ENCODE measurements around the gene DHRS2. TPM values are rescaled to one million over a fixed set of nuclear protein-coding genes. Genes with fewer than 3 reads are reported as not detected.
"Not testable (repeated sequence)": the region's sequence is repeated elsewhere in the genome, so short reads cannot be mapped to it uniquely, and the experiment has no call there.

DHRS2 gene
- total RNA-seq, 1 donor: not detected

GRCh38 chr14:23665302-23666016, 29.3 kb downstream of the DHRS2 start:
- no peaks in the 10 kb centered on the region for H3K27me3 ChIP-seq (ENCODE audit: insufficient read depth, low read length)
- no peaks in the 10 kb centered on the region for H3K9me3 ChIP-seq (ENCODE audit: low read depth, low read length)
- peaks cover 7% of the 10 kb centered on the region for H3K4me1 ChIP-seq (ENCODE audit: insufficient read depth, low read length)
- H3K4me3 ChIP-seq (ENCODE audit: low read length): no peak overlapping the region

- Histone ChIP-seq H3K27me3 (ENCODE audit: insufficient read depth, low read length) (no peaks in the 10 kb centered on the region), H3K9me3 (ENCODE audit: low read depth, low read length) (no peaks in the 10 kb centered on the region), H3K4me3 (ENCODE audit: low read length) (no peak overlapping the region), H3K4me1 (ENCODE audit: insufficient read depth, low read length) (no peaks in the 10 kb centered on the region)
Measured at GRCh38 chr14:23667134-23667533, 31.0 kb downstream of the DHRS2 start.

GRCh38 chr14:23669441-23669840, 33.3 kb downstream of the DHRS2 start:
- H3K9me3 ChIP-seq (ENCODE audit: low read depth, low read length): no peaks in the 10 kb centered on the region
- H3K4me3 ChIP-seq (ENCODE audit: low read length): no peak overlapping the region
- no peaks in the 10 kb centered on the region for H3K27me3 ChIP-seq (ENCODE audit: insufficient read depth, low read length)
- H3K4me1 ChIP-seq (ENCODE audit: insufficient read depth, low read length): no peaks in the 10 kb centered on the region

GRCh38 chr14:23670481-23670880, 34.3 kb downstream of the DHRS2 start:
- Histone ChIP-seq H3K9me3 (ENCODE audit: low read depth, low read length) (no peaks in the 10 kb centered on the region), H3K4me3 (ENCODE audit: low read length) (no peak overlapping the region), H3K4me1 (ENCODE audit: insufficient read depth, low read length) (no peaks in the 10 kb centered on the region), H3K27me3 (ENCODE audit: insufficient read depth, low read length) (no peaks in the 10 kb centered on the region)

- Histone ChIP-seq H3K4me1 (ENCODE audit: insufficient read depth, low read length) (no peaks in the 10 kb centered on the region), H3K9me3 (ENCODE audit: low read depth, low read length) (no peaks in the 10 kb centered on the region)
Measured at GRCh38 chr14:23672200-23672599, 36.0 kb downstream of the DHRS2 start.

GRCh38 chr14:23675337-23675736, 39.2 kb downstream of the DHRS2 start:
- H3K4me3 ChIP-seq (ENCODE audit: low read length): no peak overlapping the region
- no peaks in the 10 kb centered on the region for H3K9me3 ChIP-seq (ENCODE audit: low read depth, low read length)
- peaks cover 4% of the 10 kb centered on the region for H3K27me3 ChIP-seq (ENCODE audit: insufficient read depth, low read length)
- H3K4me1 ChIP-seq (ENCODE audit: insufficient read depth, low read length): no peaks in the 10 kb centered on the region

More at GRCh38 chr14:23672200-23672599, 36.0 kb downstream of the DHRS2 start:
- peaks cover 4% of the 10 kb centered on the region for H3K27me3 ChIP-seq (ENCODE audit: insufficient read depth, low read length)
- H3K4me3 ChIP-seq (ENCODE audit: low read length): no peak overlapping the region

- Histone ChIP-seq H3K27me3 (ENCODE audit: insufficient read depth, low read length) (peaks cover 4% of the 10 kb centered on the region), H3K4me3 (ENCODE audit: low read length) (no peak overlapping the region), H3K9me3 (ENCODE audit: low read depth, low read length) (no peaks in the 10 kb centered on the region), H3K4me1 (ENCODE audit: insufficient read depth, low read length) (no peaks in the 10 kb centered on the region)
Measured at GRCh38 chr14:23675906-23676305, 39.7 kb downstream of the DHRS2 start.

- Histone ChIP-seq H3K27me3 (ENCODE audit: insufficient read depth, low read length) (peaks cover 4% of the 10 kb centered on the region), H3K4me3 (ENCODE audit: low read length) (no peak overlapping the region), H3K4me1 (ENCODE audit: insufficient read depth, low read length) (no peaks in the 10 kb centered on the region), H3K9me3 (ENCODE audit: low read depth, low read length) (no peaks in the 10 kb centered on the region)
Measured at GRCh38 chr14:23681337-23681736, 45.2 kb downstream of the DHRS2 start.

GRCh38 chr14:23689709-23690514, 53.7 kb downstream of the DHRS2 start:
- not testable (repeated sequence) for H3K4me1 ChIP-seq (ENCODE audit: insufficient read depth, low read length); H3K9me3 ChIP-seq (ENCODE audit: low read depth, low read length); H3K27me3 ChIP-seq (ENCODE audit: insufficient read depth, low read length); H3K4me3 ChIP-seq (ENCODE audit: low read length)

GRCh38 chr14:23692416-23692815, 56.3 kb downstream of the DHRS2 start:
- Histone ChIP-seq H3K4me1 (ENCODE audit: insufficient read depth, low read length) (peaks cover 5% of the 10 kb centered on the region), H3K4me3 (ENCODE audit: low read length) (no peak overlapping the region), H3K9me3 (ENCODE audit: low read depth, low read length) (no peaks in the 10 kb centered on the region), H3K27me3 (ENCODE audit: insufficient read depth, low read length) (peaks cover 16% of the 10 kb centered on the region)

- H3K27me3 ChIP-seq (ENCODE audit: insufficient read depth, low read length): peaks cover 16% of the 10 kb centered on the region
- H3K9me3 ChIP-seq (ENCODE audit: low read depth, low read length): no peaks in the 10 kb centered on the region
- H3K4me1 ChIP-seq (ENCODE audit: insufficient read depth, low read length): peaks cover 5% of the 10 kb centered on the region
- no peak overlapping the region for H3K4me3 ChIP-seq (ENCODE audit: low read length)
Measured at GRCh38 chr14:23693252-23693775, 57.1 kb downstream of the DHRS2 start.

GRCh38 chr14:23694085-23694948, 58.2 kb downstream of the DHRS2 start:
- Histone ChIP-seq H3K4me1 (ENCODE audit: insufficient read depth, low read length) (peaks cover 5% of the 10 kb centered on the region), H3K27me3 (ENCODE audit: insufficient read depth, low read length) (peaks cover 16% of the 10 kb centered on the region), H3K4me3 (ENCODE audit: low read length) (no peak overlapping the region), H3K9me3 (ENCODE audit: low read depth, low read length) (no peaks in the 10 kb centered on the region)
